OCI-LY7 (cell line): ENCODE results near the gene PDSS1. TPM values are rescaled to one million over a fixed set of nuclear protein-coding genes. Genes with fewer than 3 reads are reported as not detected.

ENCODE experiments used
- BruUV-seq: library from RNA; stranded (reverse); fragments of 400-500 nt; replicated peaks from 2 replicates; lab custom pipeline; 2021; lab: Mats Ljungman, UMichigan
- CTCF ChIA-PET: fragments of 300-600 bp; sonication (Branson Sonifier 250); formaldehyde crosslinking; loops from one replicate; lab custom pipeline; 2022; ENCODE audit warnings: antibody characterized with exemption; ENCODE audit not compliant: unreplicated experiment; lab: Charles Lee
- POLR2A ChIA-PET: fragments of 300-600 bp; sonication (Branson Sonifier 250); formaldehyde crosslinking; loops from one replicate; lab custom pipeline; 2022; ENCODE audit warnings: antibody characterized with exemption; lab: Charles Lee
- DNase-seq: peaks from one replicate; pipeline ENCODE4 v3.0.0-alpha.2; 2015; ENCODE audit warnings: low spot score
- H2AFZ ChIP-seq: fragments of 200-600 bp; sonication (generic), shearing (Covaris generic); 2 replicates; pipeline ENCODE4 v1.6.1; 2014; ENCODE audit warnings: mild to moderate bottlenecking, antibody characterized with exemption, low read length, moderate library complexity
- H3K27ac ChIP-seq: fragments of 200-600 bp; sonication (generic); 2 replicates; pipeline ENCODE4 v1.5.1; 2014; ENCODE audit warnings: mixed run types, low read depth, mild to moderate bottlenecking, moderate library complexity, low read length, inconsistent platforms; ENCODE audit not compliant: poor library complexity, severe bottlenecking
- H3K36me3 ChIP-seq: fragments of 200-600 bp; sonication (generic); 2 replicates; pipeline ENCODE4 v1.6.1; 2014; ENCODE audit warnings: mild to moderate bottlenecking, antibody characterized with exemption, low read length, moderate library complexity, mixed read lengths; ENCODE audit not compliant: insufficient read depth
- H3K4me1 ChIP-seq: fragments of 200-600 bp; sonication (generic); 2 replicates; pipeline ENCODE4 v1.5.1; 2014; ENCODE audit warnings: mild to moderate bottlenecking, low read length; ENCODE audit not compliant: insufficient read depth, poor library complexity, severe bottlenecking
- H3K4me2 ChIP-seq: fragments of 200-600 bp; sonication (generic); 2 replicates; pipeline ENCODE4 v1.6.1; 2014; ENCODE audit warnings: mild to moderate bottlenecking, low read length
- H3K4me3 ChIP-seq: fragments of 200-600 bp; sonication (generic); 2 replicates; pipeline ENCODE4 v1.5.1; 2014; ENCODE audit warnings: mild to moderate bottlenecking, low read depth, low read length; ENCODE audit not compliant: poor library complexity, severe bottlenecking
- H3K79me2 ChIP-seq: fragments of 200-600 bp; sonication (generic); 2 replicates; pipeline ENCODE4 v1.6.1; 2016; ENCODE audit warnings: low read depth, mild to moderate bottlenecking, low read length, moderate library complexity, mixed read lengths; ENCODE audit not compliant: insufficient read depth
- H3K9me2 ChIP-seq: fragments of 200-600 bp; sonication (generic); 2 replicates; pipeline ENCODE4 v1.6.1; 2016; ENCODE audit warnings: mild to moderate bottlenecking, low read length, mixed read lengths; ENCODE audit not compliant: insufficient read depth
- H3K9me3 ChIP-seq: fragments of 200-600 bp; sonication (generic); 2 replicates; pipeline ENCODE4 v1.6.1; 2014; ENCODE audit warnings: mild to moderate bottlenecking, mixed run types, low read length, mixed read lengths
- H4K20me1 ChIP-seq: fragments of 200-600 bp; sonication (generic); 2 replicates; pipeline ENCODE4 v1.6.1; 2014; ENCODE audit warnings: mild to moderate bottlenecking, antibody characterized with exemption, low read length, moderate library complexity, mixed read lengths; ENCODE audit not compliant: insufficient read depth
- EZH2phosphoT487 ChIP-seq: fragments of 200-600 bp; sonication (generic); IDR thresholded peaks from 2 replicates; pipeline ENCODE4 v1.6.1; 2018; ENCODE audit warnings: low read depth, borderline replicate concordance, mild to moderate bottlenecking, mixed run types, antibody characterized with exemption, low read length, moderate library complexity, mixed read lengths
- intact Hi-C: fragments of 100-400 bp; cut with micrococcal nuclease; formaldehyde crosslinking; loops from one replicate; pipeline ENCODE4 v1.10.0; 2022; ENCODE audit not compliant: unreplicated experiment
- total RNA-seq, 2 experiments: library from RNA; depleted of rRNA in 1 of 2; stranded (reverse); fragments of >200 nt in 1 of 2; shearing (Covaris generic) in 1 of 2; gene quantifications; 2 replicates each; pipeline ENCODE4 v1.2.3, GENCODE V29; 2014 to 2022
- TF ChIP-seq, protein P1 (sequence below): fragments of 200-600 bp; sonication (generic); conservative IDR thresholded peaks from 2 replicates; pipeline ENCODE4 v1.5.1; 2014; ENCODE audit warnings: mild to moderate bottlenecking, antibody characterized with exemption, low read length, moderate library complexity, mixed read lengths

Gene PDSS1
- total RNA-seq, 2 experiments from 2014 or later: 16.9 to 20.4 TPM

DNA sequence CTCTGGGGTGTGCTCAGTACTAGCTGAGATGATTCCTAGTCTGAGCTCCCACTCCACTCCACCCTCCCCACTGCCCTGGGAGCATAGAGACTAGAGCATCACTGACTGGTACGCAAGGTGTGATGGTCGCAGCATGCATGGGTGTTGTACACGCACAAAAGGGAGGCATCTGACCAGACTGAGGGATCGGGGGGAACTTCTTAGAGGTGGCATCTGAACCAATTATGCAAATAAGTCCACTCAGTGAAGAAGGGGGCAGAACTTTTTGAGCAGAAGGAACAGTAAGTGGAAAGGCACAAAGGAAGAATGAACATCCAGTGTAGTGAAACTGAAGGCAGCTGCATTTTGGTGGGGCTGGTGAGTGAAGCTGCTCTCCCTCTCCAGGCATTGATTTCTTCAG, 25.5 kb downstream of the PDSS1 start:
- ChIA-PET CTCF (no interaction called here), POLR2A (interaction anchor here (0.6 kb wide), 1 partner anchor 118 kb away, joined by 3 read pairs; no protein-coding TSS in a partner anchor)
- H3K36me3 ChIP-seq: peaks cover 95% of the 10 kb centered on the region
- H2AFZ ChIP-seq: no peak overlapping the region
- DNase-seq: no peak
- no peak overlapping the region for H3K27ac ChIP-seq
- no peaks in the 10 kb centered on the region for H3K9me3 ChIP-seq
- no TSS peak for BruUV-seq
- H4K20me1 ChIP-seq: no peaks in the 10 kb centered on the region
- peaks cover 3% of the 10 kb centered on the region for H3K4me1 ChIP-seq
- no peaks in the 10 kb centered on the region for H3K79me2 ChIP-seq
- H3K9me2 ChIP-seq: no peaks in the 10 kb centered on the region
- no peak overlapping the region for H3K4me3 ChIP-seq
- intact Hi-C loops: no loop called here
- H3K4me2 ChIP-seq: no peak overlapping the region
- TF ChIP-seq, protein P1, sequence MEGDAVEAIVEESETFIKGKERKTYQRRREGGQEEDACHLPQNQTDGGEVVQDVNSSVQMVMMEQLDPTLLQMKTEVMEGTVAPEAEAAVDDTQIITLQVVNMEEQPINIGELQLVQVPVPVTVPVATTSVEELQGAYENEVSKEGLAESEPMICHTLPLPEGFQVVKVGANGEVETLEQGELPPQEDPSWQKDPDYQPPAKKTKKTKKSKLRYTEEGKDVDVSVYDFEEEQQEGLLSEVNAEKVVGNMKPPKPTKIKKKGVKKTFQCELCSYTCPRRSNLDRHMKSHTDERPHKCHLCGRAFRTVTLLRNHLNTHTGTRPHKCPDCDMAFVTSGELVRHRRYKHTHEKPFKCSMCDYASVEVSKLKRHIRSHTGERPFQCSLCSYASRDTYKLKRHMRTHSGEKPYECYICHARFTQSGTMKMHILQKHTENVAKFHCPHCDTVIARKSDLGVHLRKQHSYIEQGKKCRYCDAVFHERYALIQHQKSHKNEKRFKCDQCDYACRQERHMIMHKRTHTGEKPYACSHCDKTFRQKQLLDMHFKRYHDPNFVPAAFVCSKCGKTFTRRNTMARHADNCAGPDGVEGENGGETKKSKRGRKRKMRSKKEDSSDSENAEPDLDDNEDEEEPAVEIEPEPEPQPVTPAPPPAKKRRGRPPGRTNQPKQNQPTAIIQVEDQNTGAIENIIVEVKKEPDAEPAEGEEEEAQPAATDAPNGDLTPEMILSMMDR: no peak
- TF ChIP-seq EZH2phosphoT487: no peak

DNA sequence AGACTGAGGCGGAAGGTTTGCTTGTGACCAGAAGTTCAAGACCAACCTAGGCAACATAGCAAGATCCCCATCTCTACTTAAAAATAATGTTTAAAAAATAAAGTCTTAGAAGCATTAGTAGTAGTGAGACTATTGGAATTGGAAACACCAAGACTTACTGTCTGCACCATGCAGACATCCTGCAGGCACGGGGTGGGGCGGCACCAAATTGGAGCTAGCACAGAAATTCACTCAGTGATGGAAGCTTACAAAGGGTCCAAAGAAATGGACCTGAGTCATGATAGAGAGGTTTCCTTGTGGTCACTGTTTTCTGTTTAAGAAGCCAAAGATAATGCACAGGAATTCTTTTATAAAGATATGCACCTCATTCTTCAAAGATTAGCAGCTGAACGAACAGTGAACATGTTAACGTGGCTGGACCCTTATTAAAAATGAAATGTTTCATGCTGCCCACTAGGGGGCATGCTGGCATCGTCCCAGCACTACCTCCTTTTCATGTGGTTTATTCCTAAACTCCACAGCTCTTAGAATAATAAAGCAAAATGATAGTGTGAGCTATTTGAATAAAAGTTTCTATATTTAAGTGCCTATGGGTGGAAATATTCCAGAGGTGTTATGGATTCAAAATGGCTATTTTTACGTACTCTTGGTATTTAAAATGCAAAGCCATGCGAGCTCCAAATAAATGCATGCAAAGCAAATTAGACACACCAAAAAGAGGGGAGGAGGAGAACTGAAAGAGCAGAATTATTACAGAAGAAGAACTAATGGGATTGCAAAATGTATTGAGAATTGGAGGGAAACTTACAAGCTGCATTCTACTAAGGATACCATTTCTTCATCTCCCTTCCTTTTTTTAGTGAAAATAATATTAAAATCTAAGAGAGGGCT, 28.6 kb downstream of the PDSS1 start:
- Histone ChIP-seq H3K4me1 (peaks cover 3% of the 10 kb centered on the region), H3K27ac (no peak overlapping the region), H3K79me2 (no peaks in the 10 kb centered on the region), H3K36me3 (peaks cover 93% of the 10 kb centered on the region), H3K4me3 (no peak overlapping the region), H4K20me1 (no peaks in the 10 kb centered on the region), H2AFZ (no peak overlapping the region), H3K9me2 (no peaks in the 10 kb centered on the region), H3K4me2 (no peak overlapping the region), H3K9me3 (no peaks in the 10 kb centered on the region)
- CTCF ChIA-PET: interaction anchor here (0.9 to 2.1 kb wide), 4 partner anchors 135 to 156 kb away, joined by 3 to 10 read pairs (median 6); no protein-coding TSS in a partner anchor
- DNase-seq: peak; percentile 73
- intact Hi-C loops: loop anchor here (1.0 to 5.0 kb wide), 4 partner anchors 119 to 391 kb away; no protein-coding TSS in a partner anchor
- no peak for TF ChIP-seq EZH2phosphoT487
- TF ChIP-seq, protein P1: peak; percentile 99
- no TSS peak for BruUV-seq
- POLR2A ChIA-PET: interaction anchor here (0.5 to 1.7 kb wide), 10 partner anchors 33 to 431 kb away, joined by 3 to 9 read pairs (median 4); partner anchors contain the start of gene ABI1
